GM10248 (cell line): Measurements from ENCODE around the gene PRRX2.
A peak's percentile ranks its signal among the peaks of the same experiment; 100 is the strongest.

ENCODE experiments used
- CTCF ChIA-PET: fragments of 300-600 bp; sonication (Branson Sonifier 250); formaldehyde crosslinking; extraction: SDS; loops from one replicate; lab custom pipeline; 2021; ENCODE audit warnings: antibody characterized with exemption; lab: Yijun Ruan, JAX
- POLR2A ChIA-PET: fragments of 350-650 bp; sonication (Branson Sonifier 250); formaldehyde crosslinking; extraction: SDS; loops from one replicate; lab custom pipeline; 2020; ENCODE audit warnings: antibody characterized with exemption; lab: Yijun Ruan, JAX
- DNase-seq: peaks from one replicate; pipeline ENCODE4 v3.0.0; 2012; ENCODE audit errors: extremely low spot score
- CTCF ChIP-seq: IDR thresholded peaks from 2 replicates; pipeline ENCODE4 v1.5.1; 2012; ENCODE audit warnings: mild to moderate bottlenecking, low read depth; ENCODE audit errors: extremely low read depth, missing control alignments, control extremely low read depth

The PRRX2 gene

GRCh38 chr9:129640871-129641749, 24.3 kb upstream of the PRRX2 start:
- no peak for DNase-seq
- POLR2A ChIA-PET, result interaction anchor here (0.6 kb wide), 1 partner anchor 254 kb away, joined by 3 read pairs; no protein-coding TSS in a partner anchor
- CTCF ChIA-PET, result interaction anchor here (1.0 to 9.9 kb wide), 7 partner anchors 11 to 502 kb away, joined by 3 to 68 read pairs (median 5); partner anchors contain the start of gene NTMT1
- no peak for TF ChIP-seq CTCF

GRCh38 chr9:129641750-129642585, 23.5 kb upstream of the PRRX2 start, which contains the start of gene ASB6:
ASB6 (minus strand) TSS chr9:129642151; CDS start chr9:129641999, 152 bp downstream.
- CTCF ChIA-PET, result interaction anchor here (0.6 to 9.9 kb wide), 11 partner anchors 10 to 163 kb away, joined by 3 to 68 read pairs (median 4); partner anchors contain the start of gene NTMT1
- DNase-seq, result peak; percentile 100
- POLR2A ChIA-PET, result no interaction called here
- peak; percentile 83 for TF ChIP-seq CTCF

- no peak for TF ChIP-seq CTCF
- POLR2A ChIA-PET, result no interaction called here
- DNase-seq, result no peak
- CTCF ChIA-PET, result interaction anchor here (1.1 to 9.9 kb wide), 6 partner anchors 14 to 512 kb away, joined by 3 to 68 read pairs (median 6); partner anchors contain the start of gene NTMT1
Measured at GRCh38 chr9:129643706-129644105, 21.7 kb upstream of the PRRX2 start.

GRCh38 chr9:129644365-129644764, 21.1 kb upstream of the PRRX2 start:
- CTCF ChIA-PET, result interaction anchor here (1.1 to 9.9 kb wide), 6 partner anchors 14 to 513 kb away, joined by 3 to 68 read pairs (median 6); partner anchors contain the start of gene NTMT1

GRCh38 chr9:129644902-129645301, 20.5 kb upstream of the PRRX2 start:
- no peak for TF ChIP-seq CTCF
- POLR2A ChIA-PET, result no interaction called here
- no peak for DNase-seq
- CTCF ChIA-PET, result interaction anchor here (9.9 kb wide), 1 partner anchor 21 kb away, joined by 68 read pairs; the partner anchor contains the start of gene NTMT1

More at GRCh38 chr9:129644365-129644764, 21.1 kb upstream of the PRRX2 start:
- DNase-seq, result no peak
- POLR2A ChIA-PET, result no interaction called here
- no peak for TF ChIP-seq CTCF

- ChIA-PET CTCF (interaction anchor here (0.8 kb wide), 1 partner anchor 10 kb away, joined by 3 read pairs; no protein-coding TSS in a partner anchor), POLR2A (no interaction called here)
- no peak for DNase-seq
- TF ChIP-seq CTCF, result no peak
Measured at GRCh38 chr9:129646252-129646651, 19.2 kb upstream of the PRRX2 start.
